Mammary epithelial cell (primary cell): ENCODE data around the gene CSE1L.
A peak's percentile ranks its signal among the peaks of the same experiment; 100 is the strongest.

ENCODE experiments used
- EZH2 ChIP-seq: IDR thresholded peaks from 2 replicates; pipeline ENCODE4 v1.6.1; 2012; ENCODE audit warnings: low read length, inconsistent platforms, borderline replicate concordance
- TF ChIP-seq, protein P1 (sequence below), 2 donors: IDR thresholded peaks in 1 of 2; conservative IDR thresholded peaks in 1 of 2; 2 replicates each; pipeline ENCODE4 v1.5.1; 2011 to 2012; ENCODE audit warnings: inconsistent platforms in 2 of 2, low read length in 2 of 2, mild to moderate bottlenecking in 2 of 2, control low read depth in 1 of 2, low read depth in 1 of 2; ENCODE audit not compliant: insufficient read depth in 1 of 2; ENCODE audit errors: extremely low read depth in 1 of 2

DNA sequence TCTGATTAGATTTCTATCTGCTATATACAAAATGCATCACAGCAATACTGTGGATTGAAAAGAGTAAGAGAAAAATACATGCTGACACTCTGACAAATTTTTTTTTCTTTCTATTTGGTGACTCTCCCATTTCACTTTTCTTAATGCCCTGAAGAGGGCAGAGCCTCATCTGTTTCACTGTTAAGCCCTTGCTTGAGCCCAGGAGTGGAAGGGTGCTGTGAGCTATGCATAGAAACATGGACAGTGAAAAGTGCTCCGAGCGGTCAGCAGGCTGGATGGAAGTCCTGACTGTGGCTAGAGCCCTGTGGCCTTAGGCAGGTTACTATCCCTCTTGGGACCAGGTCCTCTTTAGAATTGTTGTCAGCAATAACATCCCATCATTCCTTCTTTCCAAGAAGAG is 17.4 kb upstream of the CSE1L start:
- TF ChIP-seq, protein P1, sequence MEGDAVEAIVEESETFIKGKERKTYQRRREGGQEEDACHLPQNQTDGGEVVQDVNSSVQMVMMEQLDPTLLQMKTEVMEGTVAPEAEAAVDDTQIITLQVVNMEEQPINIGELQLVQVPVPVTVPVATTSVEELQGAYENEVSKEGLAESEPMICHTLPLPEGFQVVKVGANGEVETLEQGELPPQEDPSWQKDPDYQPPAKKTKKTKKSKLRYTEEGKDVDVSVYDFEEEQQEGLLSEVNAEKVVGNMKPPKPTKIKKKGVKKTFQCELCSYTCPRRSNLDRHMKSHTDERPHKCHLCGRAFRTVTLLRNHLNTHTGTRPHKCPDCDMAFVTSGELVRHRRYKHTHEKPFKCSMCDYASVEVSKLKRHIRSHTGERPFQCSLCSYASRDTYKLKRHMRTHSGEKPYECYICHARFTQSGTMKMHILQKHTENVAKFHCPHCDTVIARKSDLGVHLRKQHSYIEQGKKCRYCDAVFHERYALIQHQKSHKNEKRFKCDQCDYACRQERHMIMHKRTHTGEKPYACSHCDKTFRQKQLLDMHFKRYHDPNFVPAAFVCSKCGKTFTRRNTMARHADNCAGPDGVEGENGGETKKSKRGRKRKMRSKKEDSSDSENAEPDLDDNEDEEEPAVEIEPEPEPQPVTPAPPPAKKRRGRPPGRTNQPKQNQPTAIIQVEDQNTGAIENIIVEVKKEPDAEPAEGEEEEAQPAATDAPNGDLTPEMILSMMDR (conservative IDR thresholded peaks at IDR 0.05 in 1 of 2, IDR thresholded peaks at IDR 0.05 in 1 of 2; ENCODE audit: extremely low read depth in 1 of 2, insufficient read depth in 1 of 2, low read depth in 1 of 2, low read length in 2 of 2) = peak; percentile 26 to 49
- no peak for TF ChIP-seq EZH2
